NK-92 (cell line): Measurements from ENCODE around the gene RAP1GDS1.
"Not testable (repeated sequence)": the region's sequence is repeated elsewhere in the genome, so short reads cannot be mapped to it uniquely, and the experiment has no call there.

ENCODE experiments used
- DNase-seq: peaks from one replicate; lab custom pipeline; 2025; ENCODE audit not compliant: unreplicated experiment; lab: John Stamatoyannopoulos, UW

Gene RAP1GDS1

DNA sequence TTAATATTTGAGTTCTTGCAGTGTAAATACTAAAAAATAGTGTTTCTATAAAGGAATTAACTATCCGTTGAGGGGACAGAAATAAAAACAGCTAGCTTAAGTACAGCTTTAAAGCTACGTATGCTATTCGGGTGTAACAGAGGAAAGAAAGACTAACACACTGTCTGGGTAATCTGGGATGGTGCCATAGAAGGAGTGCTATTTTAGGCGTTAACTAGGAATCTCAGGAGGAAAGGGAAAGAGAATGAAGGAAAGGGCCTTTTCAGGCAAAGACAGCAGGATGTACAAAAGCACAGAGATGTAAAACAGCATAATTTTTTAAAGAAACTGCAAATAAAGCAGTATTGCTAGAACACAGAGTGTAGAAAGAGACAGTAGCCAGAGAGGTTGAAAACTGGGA lies 161.8 kb downstream of the RAP1GDS1 start:
- DNase-seq: no peak

DNA sequence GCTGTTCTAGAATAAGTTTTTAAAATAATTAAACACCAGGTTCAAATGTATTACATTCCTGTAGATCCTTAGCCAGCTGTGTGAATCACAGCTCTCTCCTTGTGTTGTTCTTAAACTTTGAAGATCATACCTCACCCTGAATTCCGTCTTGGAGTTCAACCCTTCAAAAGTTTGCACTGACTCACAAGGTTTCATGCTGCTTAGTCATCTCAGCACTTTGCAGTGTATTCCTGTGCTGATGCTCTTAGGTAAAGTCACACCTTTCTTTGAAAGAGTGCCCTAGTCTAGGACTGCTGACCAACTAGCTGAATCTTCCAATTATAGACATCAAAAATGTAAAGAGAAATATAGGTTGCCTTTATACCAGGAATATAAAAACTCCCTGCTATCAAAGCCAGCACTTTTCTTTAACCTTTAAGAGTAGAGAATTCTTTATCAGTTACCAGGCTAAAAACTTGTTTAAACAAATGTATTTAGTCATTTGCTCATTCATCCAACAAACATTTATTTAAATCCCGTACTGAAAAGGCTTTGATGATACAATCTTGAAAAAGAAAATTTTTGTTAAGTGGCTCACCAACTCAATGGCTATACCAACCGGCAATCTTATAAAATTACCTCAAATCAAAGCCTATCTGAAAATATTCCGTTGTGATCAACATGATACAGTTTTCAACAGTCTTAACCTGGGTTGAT lies 169.7 kb downstream of the RAP1GDS1 start:
- DNase-seq: no peak

DNA sequence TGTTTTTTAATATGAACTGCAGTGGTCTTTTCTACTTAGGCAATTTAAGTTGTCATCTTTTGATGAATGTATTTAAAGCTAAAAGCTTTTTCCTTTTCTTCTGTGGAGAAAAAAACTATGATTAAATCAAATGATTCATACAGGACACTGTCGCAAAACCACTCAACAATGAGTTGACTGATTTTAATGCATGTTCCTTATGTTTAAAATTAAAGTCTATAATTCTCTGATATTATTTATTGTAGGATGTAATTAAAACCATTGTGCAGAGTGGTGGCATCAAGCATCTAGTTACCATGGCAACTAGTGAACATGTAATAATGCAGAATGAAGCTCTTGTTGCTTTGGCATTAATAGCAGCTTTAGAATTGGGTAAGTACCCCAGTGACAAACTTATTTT lies 172.5 kb downstream of the RAP1GDS1 start:
- DNase-seq: no peak

DNA sequence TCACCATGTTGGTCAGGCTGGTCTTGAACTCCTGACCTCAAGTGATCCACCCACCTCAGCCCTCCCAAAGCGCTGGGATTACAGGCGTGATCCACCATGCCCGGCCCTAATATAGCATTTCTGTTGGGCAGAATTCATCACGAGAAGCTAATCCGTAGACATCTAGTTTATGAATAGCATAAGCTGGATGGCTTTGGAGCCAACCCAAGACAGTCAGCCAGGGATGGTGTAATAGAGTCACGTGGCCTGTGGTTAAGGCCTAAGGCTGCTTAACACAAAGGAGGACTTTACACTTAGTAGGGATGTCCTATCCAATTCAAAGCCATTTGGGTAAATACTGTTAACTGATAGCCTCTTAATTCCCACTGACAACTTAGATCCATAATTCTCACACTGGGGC lies 173.6 kb downstream of the RAP1GDS1 start:
- DNase-seq: no peak

DNA sequence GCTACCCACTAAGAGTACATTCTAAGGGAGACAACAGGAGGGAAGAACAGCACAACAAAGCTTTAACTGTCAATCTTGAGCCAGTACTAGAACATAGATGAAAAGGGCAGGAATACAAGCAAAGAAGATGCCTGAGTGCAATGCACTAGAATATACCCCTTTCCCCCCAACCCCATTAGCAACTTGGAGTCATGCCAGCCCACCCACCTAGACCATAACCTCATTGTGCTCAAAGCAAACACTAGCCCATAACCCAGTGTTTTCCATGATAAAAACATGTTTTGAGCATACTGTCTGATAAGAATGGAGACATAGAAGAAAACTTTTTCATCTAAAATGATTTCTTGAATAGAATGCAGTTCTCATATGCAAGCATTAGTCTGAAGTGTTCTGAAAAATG lies 183.2 kb downstream of the RAP1GDS1 start:
- no peak for DNase-seq

DNA sequence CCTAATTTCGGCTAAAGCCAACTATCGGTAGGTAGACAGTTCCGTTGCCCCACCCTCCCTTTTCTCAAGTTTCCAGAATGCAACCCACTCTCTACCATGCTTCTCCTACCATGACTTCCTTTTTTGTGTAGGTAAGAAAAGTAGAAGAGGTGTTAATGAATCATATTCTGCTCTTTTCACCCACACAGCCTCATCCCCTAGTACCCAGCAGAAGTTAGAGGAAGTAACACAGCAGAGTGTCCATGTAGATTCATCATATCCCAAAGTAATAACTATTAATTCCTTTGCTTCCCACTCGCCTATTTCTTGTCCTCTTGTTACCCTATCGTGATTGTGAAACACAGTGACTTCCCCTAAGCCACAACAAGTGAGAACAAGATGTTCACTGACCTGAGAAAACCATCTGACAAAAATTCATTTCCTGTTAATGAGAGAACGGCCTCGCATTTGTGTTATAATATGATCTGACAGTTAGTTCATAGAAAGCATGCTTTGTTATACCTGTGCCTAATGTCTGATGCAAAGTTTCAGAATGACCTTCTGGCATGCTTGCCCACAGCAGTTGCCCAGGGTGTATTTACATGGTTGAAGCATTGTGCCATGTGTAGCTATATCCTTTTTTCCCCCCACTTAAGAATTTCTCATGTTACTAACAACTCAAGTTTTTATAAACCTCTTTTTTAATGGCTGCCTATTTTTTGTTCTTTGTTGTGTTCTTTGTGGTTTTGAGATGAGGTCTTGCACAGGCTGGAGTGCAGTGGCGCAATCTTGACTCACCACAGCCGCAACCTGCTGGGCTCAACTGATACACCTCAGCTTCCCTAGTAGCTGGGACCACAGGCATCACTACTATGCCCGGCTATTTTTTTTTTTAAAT lies 185.6 kb downstream of the RAP1GDS1 start:
- no peak for DNase-seq

DNA sequence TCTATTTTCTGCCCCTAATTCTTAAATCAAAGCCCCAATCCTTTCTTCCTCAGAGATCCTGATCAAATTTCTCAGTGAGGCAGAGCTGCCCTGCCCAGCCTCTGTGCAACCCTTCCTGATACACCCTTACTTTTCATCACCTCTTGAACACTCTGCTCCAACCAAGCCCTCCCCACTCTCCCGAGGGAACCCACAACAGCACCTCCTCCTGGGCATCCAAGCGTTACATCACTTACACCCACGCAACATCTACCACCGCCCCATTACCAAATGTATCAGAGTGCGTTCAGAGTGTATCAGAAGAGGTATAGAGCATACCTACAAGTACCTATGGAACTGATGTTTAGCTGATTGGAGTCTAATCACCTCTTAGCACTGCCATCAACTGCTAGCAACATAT lies 186.5 kb downstream of the RAP1GDS1 start:
- no peak for DNase-seq

DNA sequence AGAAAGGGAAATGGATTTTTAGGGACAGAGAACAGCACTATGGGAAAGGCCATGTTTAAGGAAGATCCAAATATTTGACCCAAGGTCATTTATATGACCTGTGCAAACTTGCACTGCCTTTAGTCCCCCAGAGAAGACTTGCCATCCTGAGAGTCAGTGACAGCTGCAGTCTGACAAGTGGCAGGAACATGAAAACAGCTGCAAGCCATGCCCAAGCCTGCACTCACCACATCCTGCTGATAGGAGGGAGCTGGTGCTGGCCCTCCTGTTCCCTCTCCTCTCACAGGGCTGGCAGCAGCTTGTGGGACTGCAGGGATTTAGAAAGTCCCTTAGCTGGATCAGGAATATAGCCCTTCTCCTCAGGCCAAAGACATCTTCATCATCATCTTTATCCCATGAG lies 187.7 kb downstream of the RAP1GDS1 start:
- DNase-seq: no peak

DNA sequence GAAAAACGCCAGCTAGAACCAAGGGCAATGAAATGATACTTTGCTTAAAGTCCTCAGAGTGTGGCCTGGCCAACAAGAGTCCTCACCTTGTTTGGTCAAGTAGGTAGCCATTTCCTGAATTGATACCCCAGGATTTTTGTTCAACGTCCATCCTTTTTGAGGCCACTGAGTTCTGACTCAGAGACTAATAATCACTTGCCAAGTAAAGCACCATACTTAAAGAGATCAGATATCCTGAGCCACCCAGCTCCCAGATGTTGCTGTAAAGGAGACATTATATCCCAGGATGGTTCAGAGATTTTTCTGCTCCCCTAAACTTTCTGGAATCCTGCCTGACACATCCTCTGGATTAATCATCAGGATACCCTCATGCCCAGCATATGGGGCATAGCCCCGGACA lies 190.9 kb downstream of the RAP1GDS1 start:
- DNase-seq: no peak

DNA sequence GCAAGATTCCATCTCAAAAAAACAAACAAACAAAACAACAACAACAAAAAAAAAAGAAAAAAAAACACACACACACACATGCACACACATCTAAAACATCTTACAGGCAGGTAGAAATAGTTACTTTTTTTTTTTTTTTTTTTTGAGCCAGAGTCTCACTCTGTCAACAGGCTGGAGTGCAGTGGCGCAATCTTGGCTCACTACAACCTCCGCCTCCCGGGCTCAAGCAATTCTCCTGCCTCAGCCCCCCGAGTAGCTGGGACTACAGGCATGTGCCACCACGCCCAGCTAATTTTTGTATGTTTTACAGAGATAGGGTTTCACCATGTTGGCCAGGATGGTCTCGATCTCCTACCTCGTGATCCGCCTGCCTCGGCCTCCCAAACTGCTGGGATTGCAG lies 196.2 kb downstream of the RAP1GDS1 start:
- not testable (repeated sequence) for DNase-seq

DNA sequence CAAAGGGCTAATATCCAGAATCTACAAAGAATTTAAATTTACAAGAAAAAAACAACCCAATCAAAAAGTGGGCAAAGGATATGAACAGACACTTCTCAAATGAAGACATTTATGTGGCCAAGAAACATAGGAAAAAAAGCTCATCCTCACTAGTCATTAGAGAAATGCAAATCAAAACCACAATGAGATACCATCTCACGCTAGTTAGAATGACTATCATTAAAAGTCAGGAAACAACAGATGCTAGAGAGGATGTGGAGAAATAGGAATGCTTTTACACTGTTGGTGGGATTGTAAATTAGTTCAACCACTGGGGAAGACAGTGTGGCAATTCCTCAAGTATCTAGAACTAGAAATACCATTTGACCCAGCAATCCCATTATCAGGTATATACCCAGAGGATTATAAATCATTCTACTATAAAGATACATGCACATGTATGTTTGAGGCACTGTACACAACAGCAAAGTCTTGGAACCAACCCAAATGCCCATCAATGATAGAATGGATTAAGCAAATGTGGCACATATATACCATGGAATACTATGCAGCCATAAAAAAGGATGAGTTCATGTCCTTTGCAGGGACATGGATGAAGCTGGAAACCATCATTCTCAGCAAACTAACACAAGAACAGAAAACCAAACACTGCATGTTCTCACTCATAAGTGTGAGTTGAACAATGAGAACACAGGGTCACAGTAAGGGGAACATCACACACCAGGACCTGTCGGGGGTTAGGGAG lies 200.1 kb downstream of the RAP1GDS1 start:
- not testable (repeated sequence) for DNase-seq

DNA sequence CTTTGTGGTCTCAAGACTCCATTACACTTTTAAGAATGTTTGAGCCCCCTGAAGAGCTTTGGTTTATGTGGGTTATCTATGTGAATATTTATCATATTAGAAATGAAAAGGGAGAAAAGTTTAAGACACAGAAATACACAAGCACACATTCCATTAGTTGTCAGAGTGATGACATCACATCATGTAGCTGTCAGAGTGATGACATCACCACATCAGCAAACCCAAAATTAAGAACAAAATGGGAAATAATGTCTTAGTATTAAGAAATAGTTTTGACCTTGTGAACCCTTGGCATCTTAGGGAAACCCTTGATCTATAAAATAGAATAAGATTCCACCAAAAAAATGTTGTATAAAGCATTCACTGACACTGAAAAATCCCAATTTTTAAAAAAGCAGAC lies 201.3 kb downstream of the RAP1GDS1 start:
- no peak for DNase-seq

DNA sequence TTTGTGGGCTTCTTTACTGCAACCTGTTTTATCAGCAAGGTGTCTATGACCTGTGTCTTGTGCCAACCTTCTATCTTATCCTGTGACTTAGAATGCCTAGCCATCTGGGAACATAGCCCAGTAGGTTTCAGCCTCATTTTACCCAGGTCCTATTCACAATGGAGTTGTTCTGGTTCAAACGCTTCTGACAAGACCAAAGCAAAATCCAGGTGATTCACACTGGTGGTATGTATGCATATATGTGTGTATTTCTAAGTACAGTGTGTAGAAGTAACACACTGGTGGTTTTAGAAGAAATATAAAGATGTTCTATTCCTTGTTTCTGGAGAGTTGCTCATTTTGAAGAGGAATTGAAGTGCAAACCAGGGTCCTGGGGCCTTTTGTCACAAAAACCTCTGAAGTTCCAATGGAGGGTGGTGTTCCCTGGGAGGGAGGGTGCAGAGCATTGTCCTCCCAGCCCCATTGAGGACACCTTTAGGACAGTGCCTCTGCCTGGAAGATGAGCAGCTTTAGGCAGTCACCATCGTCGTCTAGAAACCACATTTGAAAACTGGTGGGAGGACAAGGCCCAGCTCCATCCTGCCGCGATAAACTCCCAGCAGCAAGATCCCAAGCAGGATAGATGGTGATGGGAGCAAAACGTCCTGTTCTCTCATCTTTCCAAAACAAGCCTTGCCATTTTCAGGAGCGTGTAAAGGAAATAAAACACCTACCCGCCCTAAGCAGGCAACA lies 205.8 kb downstream of the RAP1GDS1 start:
- no peak for DNase-seq

DNA sequence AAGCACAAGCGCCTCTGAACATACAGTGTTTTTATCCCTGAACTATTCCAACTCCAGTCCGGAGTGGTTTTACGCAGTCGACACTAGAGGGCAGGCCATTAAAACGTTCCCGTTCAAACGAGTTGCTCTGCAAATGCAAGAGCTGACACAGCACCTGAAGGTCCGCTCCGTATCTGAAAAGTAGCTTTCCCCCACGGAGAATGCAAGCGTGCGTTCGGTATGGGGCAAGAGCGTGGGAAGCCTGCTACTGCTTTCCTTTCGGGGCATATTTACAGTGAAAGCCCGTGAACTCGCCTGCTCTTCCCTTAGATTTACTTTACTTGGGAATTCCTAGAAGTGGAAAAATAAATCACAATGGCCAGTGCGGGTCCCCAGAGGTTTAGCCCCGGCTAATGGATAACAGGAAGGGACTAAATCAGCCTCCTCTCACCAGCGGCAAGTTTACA lies 206.5 kb downstream of the RAP1GDS1 start:
- DNase-seq: no peak

DNA sequence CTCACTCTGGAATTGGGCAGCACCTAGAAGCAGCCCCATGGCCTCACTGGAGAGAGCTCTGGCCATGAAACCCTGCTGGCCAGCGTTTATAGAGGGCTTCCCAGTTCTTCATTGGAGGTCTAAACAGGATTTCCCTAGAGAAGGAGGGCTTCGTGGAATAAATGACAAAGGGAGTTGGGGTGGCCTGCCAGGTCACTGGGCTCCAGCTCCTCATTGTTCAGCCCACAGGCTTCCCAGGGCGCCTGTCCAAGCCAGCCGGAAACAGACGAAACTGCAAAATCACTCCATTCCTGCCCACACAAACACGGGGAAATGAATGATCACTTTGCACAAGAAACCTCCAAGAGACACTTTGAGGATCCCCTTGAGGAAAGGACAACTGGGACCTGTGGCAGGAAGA lies 207.5 kb downstream of the RAP1GDS1 start:
- DNase-seq: no peak

DNA sequence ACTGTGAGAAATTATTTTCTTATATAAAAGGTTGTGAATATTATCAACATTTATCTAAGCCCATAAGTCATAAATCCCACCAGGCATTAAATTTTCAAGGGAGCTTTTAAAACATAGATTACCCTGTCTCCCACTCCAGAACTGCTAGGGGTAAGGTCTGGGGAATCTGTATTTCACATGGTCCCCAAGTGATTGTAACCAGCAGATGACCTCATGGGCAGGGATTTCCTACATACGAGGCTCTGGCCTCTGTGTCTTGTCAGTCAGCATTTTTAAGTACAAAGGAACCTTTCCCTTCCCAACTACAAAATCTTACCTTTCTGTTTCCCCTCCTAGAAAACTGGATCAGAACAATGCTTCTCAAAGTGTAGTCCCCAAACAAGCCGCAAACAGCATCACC lies 208.6 kb downstream of the RAP1GDS1 start:
- DNase-seq: no peak

DNA sequence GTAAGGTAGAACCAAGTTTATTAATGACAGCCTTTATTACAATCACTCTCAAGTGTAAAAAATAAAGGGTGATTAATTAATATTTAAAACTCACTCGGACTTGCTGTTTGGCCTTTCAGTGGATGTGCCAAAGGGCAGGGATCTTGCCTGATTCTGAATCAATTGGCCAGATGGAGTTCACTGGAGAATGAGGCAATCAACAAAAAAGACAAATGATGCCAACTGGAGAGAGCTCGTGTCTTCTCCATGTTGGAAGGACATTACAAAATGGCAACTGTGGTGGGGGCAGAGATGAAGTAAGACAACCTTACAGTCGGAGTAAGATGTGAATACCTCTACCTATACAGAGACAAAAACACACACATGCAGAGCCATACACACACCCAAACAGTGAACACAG lies 209.2 kb downstream of the RAP1GDS1 start:
- DNase-seq: no peak

DNA sequence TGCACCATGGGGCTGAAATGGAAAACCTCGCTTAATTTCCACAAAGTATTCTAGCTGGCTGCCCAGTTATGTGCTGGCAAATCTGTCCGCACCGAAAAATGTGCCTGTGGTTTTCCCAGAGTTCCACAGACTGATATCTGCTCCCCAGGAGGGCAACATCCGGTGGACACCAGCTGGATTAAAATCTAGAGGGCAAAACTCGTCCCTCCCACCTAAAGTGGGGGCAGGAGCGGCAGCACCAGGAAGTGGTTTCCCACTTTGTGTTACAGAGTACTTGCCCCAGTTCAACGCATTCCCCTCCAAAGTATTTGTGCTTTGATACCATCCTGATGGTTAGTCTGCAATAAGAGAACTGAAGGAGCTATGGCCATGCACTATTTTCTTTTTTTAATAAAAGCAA lies 209.6 kb downstream of the RAP1GDS1 start:
- no peak for DNase-seq

DNA sequence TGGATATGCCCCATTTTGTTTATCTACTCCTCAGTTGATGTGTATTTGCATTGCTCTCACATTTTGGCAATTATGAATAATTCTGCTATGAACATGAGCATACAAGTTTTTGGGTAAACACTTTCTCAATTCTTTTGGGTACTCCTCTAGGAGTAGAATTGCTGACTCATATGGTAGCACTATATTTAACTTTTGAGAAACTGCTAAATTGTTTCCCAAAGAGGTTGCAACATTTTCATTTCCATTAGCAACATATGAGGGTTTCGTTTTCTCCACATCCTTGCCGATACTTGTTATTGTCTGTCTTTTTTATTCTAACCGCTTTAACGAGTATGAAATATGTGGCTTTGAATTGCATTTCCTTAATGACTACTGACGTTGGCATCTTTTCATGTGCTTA lies 211.9 kb downstream of the RAP1GDS1 start:
- no peak for DNase-seq

DNA sequence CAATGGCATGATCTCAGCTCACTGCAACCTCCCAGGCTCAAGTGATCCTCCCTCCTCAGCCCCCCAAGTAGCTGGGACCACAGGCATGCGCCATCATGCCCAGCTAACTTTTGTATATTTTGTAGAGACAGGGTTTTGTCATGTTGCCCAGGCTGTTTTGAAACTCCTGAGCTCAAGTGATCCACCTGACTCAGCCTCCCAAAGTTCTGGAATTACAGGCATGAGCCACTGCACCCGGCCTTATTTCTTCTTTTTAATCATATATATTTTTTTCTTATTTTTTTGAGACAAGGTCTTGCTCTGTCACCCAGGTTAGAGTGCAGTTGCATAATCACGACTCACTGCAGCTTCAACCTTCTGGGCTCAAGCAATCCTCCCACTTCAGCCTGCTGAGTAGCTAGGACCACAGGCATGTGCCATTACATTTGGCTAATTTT lies 213.2 kb downstream of the RAP1GDS1 start:
- no peak for DNase-seq

DNA sequence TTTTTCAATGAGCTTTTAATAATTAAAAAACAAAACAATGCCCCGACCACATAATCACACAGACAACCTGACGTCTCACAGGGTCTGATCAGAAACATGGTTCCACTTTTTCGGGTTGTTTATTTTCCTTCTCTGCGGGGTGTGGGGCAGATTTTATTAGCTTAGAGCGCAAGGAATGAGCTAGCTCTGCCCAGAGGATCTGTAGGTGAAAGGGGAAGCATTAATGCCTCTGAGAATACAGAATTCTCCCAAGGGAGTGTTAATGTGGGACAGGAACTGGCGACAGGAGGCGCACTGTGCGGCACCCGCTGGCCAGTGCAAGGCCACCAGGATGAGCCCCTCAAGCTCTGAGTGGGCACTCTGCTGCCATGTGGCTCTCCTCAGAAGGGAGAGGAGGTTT lies 215.7 kb downstream of the RAP1GDS1 start:
- no peak for DNase-seq
